Measurements from ENCODE around the gene RSRC1. TPM values are rescaled to one million over a fixed set of nuclear protein-coding genes. Genes with fewer than 3 reads are reported as not detected.

RSRC1 gene
- total and polyA plus RNA-seq, 2 of the 8 experiments (the other 6 are each of a cell fraction or from before 2014, with no cell fraction given) = 2.0 to 27.9 TPM

DNA sequence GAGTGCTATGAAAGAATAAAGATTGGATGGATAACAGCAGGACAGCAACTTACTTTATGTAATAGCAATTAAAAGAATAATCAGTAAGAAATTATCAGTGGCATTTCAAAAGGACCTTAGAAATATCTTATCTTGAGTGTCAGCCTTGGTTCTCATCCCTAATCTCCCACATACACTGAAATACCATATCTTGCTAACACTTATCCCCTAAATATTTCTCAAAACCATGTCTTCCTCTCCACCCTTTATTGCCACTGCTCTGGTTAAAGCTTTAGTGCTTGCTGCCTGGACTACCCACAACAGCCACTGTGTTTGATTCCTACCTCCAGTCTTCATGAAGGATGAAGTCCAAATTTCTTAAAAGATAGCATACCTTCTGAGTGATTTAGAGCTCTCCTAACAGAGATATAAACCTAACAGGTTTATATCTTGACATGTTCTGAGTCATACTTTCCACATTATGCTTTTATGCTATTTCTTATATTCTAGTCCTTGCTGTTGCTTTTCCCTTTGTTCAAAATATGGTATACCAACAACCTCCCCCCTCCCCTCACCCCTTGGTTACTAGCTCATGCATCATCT lies 202.8 kb downstream of the RSRC1 start:
- CTCF ChIA-PET (ENCODE audit: partially characterized antibody) = interaction anchor here (0.6 to 1.9 kb wide), 26 partner anchors 9 to 798 kb away, joined by 3 to 10 read pairs (median 4); partner anchors contain the start of genes RSRC1 and SHOX2
- Histone ChIP-seq H2BK15ac (ENCODE audit: low read length) (no peak overlapping the region), H3K14ac (ENCODE audit: insufficient read length) (no peak overlapping the region), H3K4ac (replicated peaks; ENCODE audit: insufficient read length, low read depth, low read length) (no peak overlapping the region), H2AK5ac (ENCODE audit: low read depth, low read length) (no peak overlapping the region), H3K4me2 (ENCODE audit: insufficient read depth in 1 of 2, low read depth in 2 of 2, low read length in 2 of 2) (no peak overlapping the region), H4K91ac (replicated peaks; ENCODE audit: insufficient read length, low read length) (no peak overlapping the region), H3K36me3 (ENCODE audit: control insufficient read depth in 2 of 4, insufficient read depth in 4 of 4, low read length in 3 of 4) (no peaks in the 10 kb centered on the region), H3K79me1 (ENCODE audit: low read depth, low read length) (no peaks in the 10 kb centered on the region), H3K23me2 (ENCODE audit: low read depth, low read length) (no peaks in the 10 kb centered on the region), H2AFZ (ENCODE audit: low read length) (no peak overlapping the region), H4K20me1 (replicated peaks in 1 of 2; ENCODE audit: control insufficient read depth in 1 of 2, insufficient read depth in 2 of 2, low read length in 2 of 2) (no peaks in the 10 kb centered on the region), H3K56ac (replicated peaks; ENCODE audit: insufficient read length, low read depth, low read length) (no peak overlapping the region), H3K27ac (ENCODE audit: low read depth, low read length) (no peak overlapping the region), H3K79me2 (ENCODE audit: control insufficient read depth in 1 of 2, insufficient read depth in 2 of 2, low read length in 2 of 2) (no peaks in the 10 kb centered on the region), H3K9me3 (ENCODE audit: insufficient read depth in 2 of 2, low read depth in 1 of 2, low read length in 1 of 2) (no peaks in the 10 kb centered on the region), H3K18ac (ENCODE audit: extremely low read depth, low read length) (no peak overlapping the region), H3K4me1 (replicated peaks in 1 of 4; ENCODE audit: control insufficient read depth in 3 of 4, insufficient read depth in 4 of 4, low read length in 3 of 4) (no peaks in the 10 kb centered on the region), H2BK20ac (ENCODE audit: low read length) (no peak overlapping the region), H3K9ac (replicated peaks in 1 of 4; ENCODE audit: extremely low read depth in 1 of 4, low read depth in 3 of 4, low read length in 3 of 4) (no peak overlapping the region), H3K4me3 (ENCODE audit: extremely low read depth in 1 of 4, insufficient read depth in 2 of 4, low read depth in 3 of 4, low read length in 4 of 4) (no peak overlapping the region), H4K8ac (ENCODE audit: extremely low read depth, insufficient read depth, low read length) (no peak overlapping the region), H4K5ac (ENCODE audit: insufficient read length, low read depth, low read length) (no peak overlapping the region), H3K23ac (ENCODE audit: insufficient read length) (no peak overlapping the region), H2BK120ac (replicated peaks; ENCODE audit: low read depth, low read length) (no peak overlapping the region), H2BK12ac (ENCODE audit: low read depth, low read length) (no peak overlapping the region), H2BK5ac (ENCODE audit: low read depth, low read length) (no peak overlapping the region), H3K27me3 (replicated peaks in 1 of 4; ENCODE audit: control insufficient read depth in 3 of 4, extremely low read depth in 1 of 4, insufficient read depth in 3 of 4, low read length in 3 of 4) (no peaks in the 10 kb centered on the region)
- POLR2A ChIA-PET (ENCODE audit: partially characterized antibody) = interaction anchor here (0.6 kb wide), 1 partner anchor 208 kb away, joined by 3 read pairs; no protein-coding TSS in a partner anchor
- FAIRE-seq (no peak), DNase-seq (ENCODE audit: low read depth in 1 of 2, low spot score in 2 of 2) (no peak)
- TF ChIP-seq GTF2F1 (IDR thresholded peaks at IDR 0.05; ENCODE audit: borderline replicate concordance, low read depth, low read length) (no peak), BCL11A (IDR thresholded peaks at IDR 0.05; ENCODE audit: low read depth in 2 of 2, low read length in 2 of 2) (no peak), POLR2A (IDR thresholded peaks at IDR 0.05; ENCODE audit: control extremely low read depth in 1 of 2, low read depth in 2 of 2, low read length in 2 of 2) (no peak), CTBP2 (IDR thresholded peaks at IDR 0.05; ENCODE audit: borderline replicate concordance, insufficient read depth, insufficient read length, low read length) (no peak), CBX5 (IDR thresholded peaks at IDR 0.05; ENCODE audit: low read depth, low read length) (no peak), ASH2L (IDR thresholded peaks at IDR 0.05; ENCODE audit: low read length) (no peak), YY1 (IDR thresholded peaks at IDR 0.05; ENCODE audit: low read depth, low read length) (no peak), RFX5 (IDR thresholded peaks at IDR 0.05; ENCODE audit: borderline replicate concordance, low read depth, low read length) (no peak), POLR2AphosphoS5 (IDR thresholded peaks at IDR 0.05; ENCODE audit: low read depth, low read length) (no peak), PHF8 (conservative IDR thresholded peaks at IDR 0.05; ENCODE audit: low read depth, low read length) (no peak), SUZ12 (IDR thresholded peaks at IDR 0.05; ENCODE audit: low read length) (no peak)
- TF ChIP-seq, protein P1, sequence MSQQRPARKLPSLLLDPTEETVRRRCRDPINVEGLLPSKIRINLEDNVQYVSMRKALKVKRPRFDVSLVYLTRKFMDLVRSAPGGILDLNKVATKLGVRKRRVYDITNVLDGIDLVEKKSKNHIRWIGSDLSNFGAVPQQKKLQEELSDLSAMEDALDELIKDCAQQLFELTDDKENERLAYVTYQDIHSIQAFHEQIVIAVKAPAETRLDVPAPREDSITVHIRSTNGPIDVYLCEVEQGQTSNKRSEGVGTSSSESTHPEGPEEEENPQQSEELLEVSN (IDR thresholded peaks at IDR 0.05) = no peak
- TF ChIP-seq, protein P2, sequence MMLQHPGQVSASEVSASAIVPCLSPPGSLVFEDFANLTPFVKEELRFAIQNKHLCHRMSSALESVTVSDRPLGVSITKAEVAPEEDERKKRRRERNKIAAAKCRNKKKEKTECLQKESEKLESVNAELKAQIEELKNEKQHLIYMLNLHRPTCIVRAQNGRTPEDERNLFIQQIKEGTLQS (IDR thresholded peaks at IDR 0.05; ENCODE audit: insufficient read depth, low read depth, low read length) = no peak

All from H1 (cell line).